Measurements from ENCODE around the gene RWDD1. TPM values are rescaled to one million over a fixed set of nuclear protein-coding genes. Genes with fewer than 3 reads are reported as not detected.
"Not testable (repeated sequence)": the region's sequence is repeated elsewhere in the genome, so short reads cannot be mapped to it uniquely, and the experiment has no call there.

Gene RWDD1
- polyA plus RNA-seq, 1 of the 3 experiments (the other 2 are of a cell fraction), result 17.7 TPM

GRCh38 chr6:116596815-116597214, 25.5 kb downstream of the RWDD1 start:
- DNase-seq, result no peak
- Histone ChIP-seq H3K9me3 (no peaks in the 10 kb centered on the region), H3K4me2 (no peak overlapping the region), H3K27me3 (ENCODE audit: insufficient read depth) (no peaks in the 10 kb centered on the region), H3K9ac (no peak overlapping the region), H3K27ac (ENCODE audit: low read depth in 2 of 2, low read length in 1 of 2) (no peak overlapping the region), H3K4me1 (ENCODE audit: control insufficient read depth in 1 of 2, insufficient read depth in 2 of 2, low read depth in 1 of 2, low read length in 1 of 2) (no peaks in the 10 kb centered on the region), H3F3A (replicated peaks; ENCODE audit: insufficient read depth) (peaks cover 15% of the 10 kb centered on the region), H3K9me2 (peaks cover 5% of the 10 kb centered on the region; the same call in 1 of the 2 replicates), H3K36me3 (replicated peaks in 1 of 2; ENCODE audit: control insufficient read depth in 1 of 2, insufficient read depth in 2 of 2, low read length in 1 of 2) (peaks cover 34 to 39% of the 10 kb centered on the region in 2 experiments), H4K20me1 (ENCODE audit: insufficient read depth) (no peaks in the 10 kb centered on the region), H3K4me3 (ENCODE audit: low read depth in 2 of 2, low read length in 1 of 2) (no peak overlapping the region), H2AFZ (ENCODE audit: low read depth) (no peak overlapping the region), H3K79me2 (ENCODE audit: insufficient read depth) (no peaks in the 10 kb centered on the region)
- POLR2A ChIA-PET, result interaction anchor here (1.4 kb wide), 1 partner anchor 26 kb away, joined by 3 read pairs; the partner anchor contains the start of gene RWDD1
- WGBS (ENCODE audit: low lambda C conversion rate), result 80% methylated on average over 4 of the region's 4 CpGs
- CTCF ChIA-PET, result interaction anchor here (0.7 to 1.6 kb wide), 2 partner anchors 20 to 308 kb away, joined by 4 to 6 read pairs; partner anchors contain the start of gene RSPH4A
- TF ChIP-seq POLR2AphosphoS5 (IDR thresholded peaks at IDR 0.05; ENCODE audit: low read depth, low read length) (no peak), GABPA (IDR thresholded peaks at IDR 0.05; ENCODE audit: low read depth) (no peak), ELF1 (IDR thresholded peaks at IDR 0.05) (no peak), RFX5 (IDR thresholded peaks at IDR 0.05; ENCODE audit: low read length) (no peak), MXI1 (IDR thresholded peaks at IDR 0.05; ENCODE audit: low read depth, low read length) (no peak)
- TF ChIP-seq, protein P1, sequence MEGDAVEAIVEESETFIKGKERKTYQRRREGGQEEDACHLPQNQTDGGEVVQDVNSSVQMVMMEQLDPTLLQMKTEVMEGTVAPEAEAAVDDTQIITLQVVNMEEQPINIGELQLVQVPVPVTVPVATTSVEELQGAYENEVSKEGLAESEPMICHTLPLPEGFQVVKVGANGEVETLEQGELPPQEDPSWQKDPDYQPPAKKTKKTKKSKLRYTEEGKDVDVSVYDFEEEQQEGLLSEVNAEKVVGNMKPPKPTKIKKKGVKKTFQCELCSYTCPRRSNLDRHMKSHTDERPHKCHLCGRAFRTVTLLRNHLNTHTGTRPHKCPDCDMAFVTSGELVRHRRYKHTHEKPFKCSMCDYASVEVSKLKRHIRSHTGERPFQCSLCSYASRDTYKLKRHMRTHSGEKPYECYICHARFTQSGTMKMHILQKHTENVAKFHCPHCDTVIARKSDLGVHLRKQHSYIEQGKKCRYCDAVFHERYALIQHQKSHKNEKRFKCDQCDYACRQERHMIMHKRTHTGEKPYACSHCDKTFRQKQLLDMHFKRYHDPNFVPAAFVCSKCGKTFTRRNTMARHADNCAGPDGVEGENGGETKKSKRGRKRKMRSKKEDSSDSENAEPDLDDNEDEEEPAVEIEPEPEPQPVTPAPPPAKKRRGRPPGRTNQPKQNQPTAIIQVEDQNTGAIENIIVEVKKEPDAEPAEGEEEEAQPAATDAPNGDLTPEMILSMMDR (IDR thresholded peaks at IDR 0.05), result no peak
- TF ChIP-seq, protein P2, sequence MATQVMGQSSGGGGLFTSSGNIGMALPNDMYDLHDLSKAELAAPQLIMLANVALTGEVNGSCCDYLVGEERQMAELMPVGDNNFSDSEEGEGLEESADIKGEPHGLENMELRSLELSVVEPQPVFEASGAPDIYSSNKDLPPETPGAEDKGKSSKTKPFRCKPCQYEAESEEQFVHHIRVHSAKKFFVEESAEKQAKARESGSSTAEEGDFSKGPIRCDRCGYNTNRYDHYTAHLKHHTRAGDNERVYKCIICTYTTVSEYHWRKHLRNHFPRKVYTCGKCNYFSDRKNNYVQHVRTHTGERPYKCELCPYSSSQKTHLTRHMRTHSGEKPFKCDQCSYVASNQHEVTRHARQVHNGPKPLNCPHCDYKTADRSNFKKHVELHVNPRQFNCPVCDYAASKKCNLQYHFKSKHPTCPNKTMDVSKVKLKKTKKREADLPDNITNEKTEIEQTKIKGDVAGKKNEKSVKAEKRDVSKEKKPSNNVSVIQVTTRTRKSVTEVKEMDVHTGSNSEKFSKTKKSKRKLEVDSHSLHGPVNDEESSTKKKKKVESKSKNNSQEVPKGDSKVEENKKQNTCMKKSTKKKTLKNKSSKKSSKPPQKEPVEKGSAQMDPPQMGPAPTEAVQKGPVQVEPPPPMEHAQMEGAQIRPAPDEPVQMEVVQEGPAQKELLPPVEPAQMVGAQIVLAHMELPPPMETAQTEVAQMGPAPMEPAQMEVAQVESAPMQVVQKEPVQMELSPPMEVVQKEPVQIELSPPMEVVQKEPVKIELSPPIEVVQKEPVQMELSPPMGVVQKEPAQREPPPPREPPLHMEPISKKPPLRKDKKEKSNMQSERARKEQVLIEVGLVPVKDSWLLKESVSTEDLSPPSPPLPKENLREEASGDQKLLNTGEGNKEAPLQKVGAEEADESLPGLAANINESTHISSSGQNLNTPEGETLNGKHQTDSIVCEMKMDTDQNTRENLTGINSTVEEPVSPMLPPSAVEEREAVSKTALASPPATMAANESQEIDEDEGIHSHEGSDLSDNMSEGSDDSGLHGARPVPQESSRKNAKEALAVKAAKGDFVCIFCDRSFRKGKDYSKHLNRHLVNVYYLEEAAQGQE (IDR thresholded peaks at IDR 0.05; ENCODE audit: low read depth, low read length), result peak; percentile 97

GRCh38 chr6:116603916-116604315, 32.6 kb downstream of the RWDD1 start:
- H2AFZ ChIP-seq (ENCODE audit: low read depth); POLR2A ChIA-PET; H3K79me2 ChIP-seq (ENCODE audit: insufficient read depth); CTCF ChIA-PET; H3K27ac ChIP-seq (ENCODE audit: low read depth in 2 of 2, low read length in 1 of 2); H3K4me3 ChIP-seq (ENCODE audit: low read depth in 2 of 2, low read length in 1 of 2); H3K9me3 ChIP-seq; H3K4me1 ChIP-seq (ENCODE audit: control insufficient read depth in 1 of 2, insufficient read depth in 2 of 2, low read depth in 1 of 2, low read length in 1 of 2); H3K9ac ChIP-seq; H3K9me2 ChIP-seq; H3F3A ChIP-seq (replicated peaks; ENCODE audit: insufficient read depth); H3K27me3 ChIP-seq (ENCODE audit: insufficient read depth); H4K20me1 ChIP-seq (ENCODE audit: insufficient read depth); DNase-seq; H3K4me2 ChIP-seq: not testable (repeated sequence)
- peaks cover 0 to 21% of the 10 kb centered on the region in 2 experiments for H3K36me3 ChIP-seq (replicated peaks in 1 of 2; ENCODE audit: control insufficient read depth in 1 of 2, insufficient read depth in 2 of 2, low read length in 1 of 2)
- WGBS (ENCODE audit: low lambda C conversion rate), result 86% methylated on average over 3 of the region's 3 CpGs

GRCh38 chr6:116604868-116605267, 33.6 kb downstream of the RWDD1 start:
- H3K4me3 ChIP-seq (ENCODE audit: low read depth in 2 of 2, low read length in 1 of 2); CTCF ChIA-PET; H2AFZ ChIP-seq (ENCODE audit: low read depth); H4K20me1 ChIP-seq (ENCODE audit: insufficient read depth); H3F3A ChIP-seq (replicated peaks; ENCODE audit: insufficient read depth); H3K9ac ChIP-seq; H3K4me1 ChIP-seq (ENCODE audit: control insufficient read depth in 1 of 2, insufficient read depth in 2 of 2, low read depth in 1 of 2, low read length in 1 of 2); H3K27ac ChIP-seq (ENCODE audit: low read depth in 2 of 2, low read length in 1 of 2); DNase-seq; H3K27me3 ChIP-seq (ENCODE audit: insufficient read depth); H3K79me2 ChIP-seq (ENCODE audit: insufficient read depth); H3K9me3 ChIP-seq; H3K4me2 ChIP-seq; POLR2A ChIA-PET; H3K9me2 ChIP-seq: not testable (repeated sequence)
- H3K36me3 ChIP-seq (replicated peaks in 1 of 2; ENCODE audit: control insufficient read depth in 1 of 2, insufficient read depth in 2 of 2, low read length in 1 of 2), result peaks cover 0 to 21% of the 10 kb centered on the region in 2 experiments
- WGBS (ENCODE audit: low lambda C conversion rate), result 92% methylated on average over 3 of the region's 3 CpGs
